Activated CD4-positive, CD25-positive, alpha-beta regulatory T cell treated with anti-CD3 and anti-CD28 coated beads, Interleukin-2, amount 50 U/mL, for 72 hours (primary cell): ENCODE data around the gene OR1C1.
"Not testable (repeated sequence)": the region's sequence is repeated elsewhere in the genome, so short reads cannot be mapped to it uniquely, and the experiment has no call there.

Source experiments
- DNase-seq: peaks from one replicate; pipeline ENCODE4 v3.0.0; 2021

The OR1C1 gene, protein sequence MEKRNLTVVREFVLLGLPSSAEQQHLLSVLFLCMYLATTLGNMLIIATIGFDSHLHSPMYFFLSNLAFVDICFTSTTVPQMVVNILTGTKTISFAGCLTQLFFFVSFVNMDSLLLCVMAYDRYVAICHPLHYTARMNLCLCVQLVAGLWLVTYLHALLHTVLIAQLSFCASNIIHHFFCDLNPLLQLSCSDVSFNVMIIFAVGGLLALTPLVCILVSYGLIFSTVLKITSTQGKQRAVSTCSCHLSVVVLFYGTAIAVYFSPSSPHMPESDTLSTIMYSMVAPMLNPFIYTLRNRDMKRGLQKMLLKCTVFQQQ

DNA sequence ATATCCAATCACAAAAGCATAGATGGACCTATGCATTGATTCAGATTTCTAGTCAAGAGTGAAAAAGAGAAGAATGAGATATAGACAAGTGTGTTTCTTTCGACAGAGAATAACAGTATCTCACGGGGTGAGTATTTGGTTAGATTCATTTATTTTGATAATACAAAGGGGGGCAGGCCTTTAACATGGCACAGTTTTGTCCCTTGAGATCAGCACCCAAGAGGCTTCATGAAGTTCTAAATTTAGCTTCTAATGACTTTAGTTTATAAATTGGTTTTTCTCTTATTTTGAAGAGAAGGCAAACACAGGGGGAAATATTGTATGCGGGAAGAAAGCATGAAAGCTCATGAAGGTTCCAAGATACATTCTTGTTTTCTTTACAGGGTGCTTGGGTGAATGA is at the start of gene OR1C1:
TSS of gene OR1C1 (minus strand) at position 101 of the 400 bp plus-strand sequence. CDS start 2,150 bp downstream, outside the sequence.
- DNase-seq: no peak

DNA sequence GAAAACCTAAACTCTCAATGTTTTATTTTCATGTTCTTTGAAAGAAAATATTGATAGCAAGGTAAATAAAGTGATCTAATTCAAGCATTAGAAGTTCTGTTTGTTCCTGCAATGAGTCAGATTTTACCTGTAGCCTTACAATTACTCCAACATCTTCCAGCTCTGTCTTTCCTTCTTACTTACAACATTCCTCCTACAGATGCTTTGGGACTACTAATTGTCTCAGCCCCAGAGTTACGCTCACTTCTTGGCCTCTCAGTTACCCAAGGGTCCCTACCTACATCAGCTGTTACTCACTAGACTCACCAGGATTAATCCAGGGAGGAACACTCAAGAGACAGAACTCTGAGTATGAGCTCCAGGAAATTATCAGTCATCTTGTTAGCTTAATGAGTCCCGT is 37.2 kb upstream of the OR1C1 start:
- no peak for DNase-seq

DNA sequence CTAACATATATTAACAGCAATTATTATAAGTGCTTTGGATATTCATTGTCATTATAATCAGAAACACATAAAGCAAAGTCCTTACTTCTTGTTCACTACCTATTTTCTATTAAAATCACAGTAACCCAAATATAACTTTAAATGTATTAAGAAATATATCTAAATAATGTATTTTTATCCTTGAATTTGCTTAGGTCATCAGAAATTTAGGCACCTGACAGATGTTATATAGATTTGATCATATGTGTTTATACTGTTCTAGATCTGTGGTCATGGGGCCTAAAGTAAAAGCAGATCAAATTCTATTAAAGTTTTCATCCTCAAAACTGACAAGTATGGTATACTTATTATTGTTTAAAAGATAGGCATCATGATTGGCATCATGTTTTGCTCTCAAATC is 9.2 kb upstream of the OR1C1 start:
- DNase-seq: no peak

DNA sequence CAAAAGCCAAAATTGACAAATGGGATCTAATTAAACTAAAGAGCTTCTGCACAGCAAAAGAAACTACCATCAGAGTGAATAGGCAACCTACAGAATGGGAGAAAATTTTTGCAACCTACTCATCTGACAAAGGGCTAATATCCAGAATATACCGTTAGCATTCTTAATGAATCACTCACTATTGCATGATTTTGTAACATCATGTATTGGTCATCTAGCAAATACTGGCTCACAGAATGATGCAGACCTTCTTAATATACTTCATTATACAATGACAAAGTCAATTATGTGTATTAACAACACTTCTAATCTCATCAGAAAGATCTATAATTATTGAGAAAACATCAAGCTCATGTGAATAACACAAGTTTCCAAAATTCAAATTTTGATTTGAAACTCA is 6.0 kb downstream of the OR1C1 start:
- not testable (repeated sequence) for DNase-seq

DNA sequence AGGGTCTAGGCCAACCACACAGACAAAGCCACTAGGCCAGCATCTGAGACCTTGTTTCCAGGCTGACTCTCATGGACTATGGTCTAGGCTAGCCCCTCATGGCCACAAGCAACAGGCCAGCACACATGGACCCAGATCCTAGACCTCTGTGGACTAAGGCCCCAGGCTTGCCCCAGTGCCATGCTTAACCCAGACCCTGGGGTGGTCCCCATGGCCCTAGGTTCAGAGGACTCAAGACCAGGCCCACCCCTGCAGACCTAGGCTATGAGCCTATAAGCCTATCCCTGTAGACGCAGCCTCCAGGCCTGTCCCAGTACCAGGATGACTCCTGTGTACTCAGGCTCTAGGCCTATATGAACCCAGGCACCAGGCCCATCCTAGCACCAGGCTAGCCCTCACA is 10.5 kb downstream of the OR1C1 start:
- DNase-seq: no peak

DNA sequence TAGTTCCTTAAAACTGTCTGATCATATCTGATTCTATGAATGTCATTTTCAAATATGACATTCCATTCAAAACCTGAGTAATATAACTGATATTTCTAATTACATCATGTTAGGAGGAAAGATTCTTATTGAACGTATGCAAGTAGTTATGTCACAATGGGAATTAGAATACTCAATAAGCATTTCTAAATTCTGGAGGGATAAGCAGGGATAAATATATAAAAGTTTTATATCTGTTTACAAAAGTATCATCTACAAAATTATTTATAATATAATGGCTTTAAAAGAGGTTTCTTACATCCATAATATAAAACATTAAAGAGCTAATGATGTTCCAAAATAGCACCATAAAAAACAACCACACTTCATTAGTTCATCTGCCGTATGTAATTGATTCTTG is 12.3 kb downstream of the OR1C1 start, which contains the start of gene OR14A2:
TSS of gene OR14A2 (minus strand) at position 101 of the 400 bp plus-strand sequence.
- DNase-seq: no peak

DNA sequence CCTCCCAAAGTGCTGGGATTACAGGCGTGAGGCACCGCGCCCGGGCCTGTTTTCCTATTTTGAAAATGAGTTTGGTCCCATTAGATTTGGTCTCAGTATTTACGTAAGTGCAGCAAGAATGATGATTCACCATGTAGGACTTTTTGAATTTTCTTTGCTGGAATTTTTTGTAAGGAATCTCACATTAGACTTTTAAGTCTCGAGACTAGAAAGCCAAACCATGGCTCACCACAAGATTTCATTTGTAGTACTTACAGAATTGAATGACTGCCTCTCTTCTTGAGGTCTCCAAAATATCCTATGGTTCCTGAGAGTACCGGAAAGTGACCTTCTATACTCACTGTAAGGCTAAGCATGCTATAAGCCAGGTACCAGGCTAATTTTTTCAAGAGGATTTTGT is 12.7 kb downstream of the OR1C1 start:
- DNase-seq: no peak

DNA sequence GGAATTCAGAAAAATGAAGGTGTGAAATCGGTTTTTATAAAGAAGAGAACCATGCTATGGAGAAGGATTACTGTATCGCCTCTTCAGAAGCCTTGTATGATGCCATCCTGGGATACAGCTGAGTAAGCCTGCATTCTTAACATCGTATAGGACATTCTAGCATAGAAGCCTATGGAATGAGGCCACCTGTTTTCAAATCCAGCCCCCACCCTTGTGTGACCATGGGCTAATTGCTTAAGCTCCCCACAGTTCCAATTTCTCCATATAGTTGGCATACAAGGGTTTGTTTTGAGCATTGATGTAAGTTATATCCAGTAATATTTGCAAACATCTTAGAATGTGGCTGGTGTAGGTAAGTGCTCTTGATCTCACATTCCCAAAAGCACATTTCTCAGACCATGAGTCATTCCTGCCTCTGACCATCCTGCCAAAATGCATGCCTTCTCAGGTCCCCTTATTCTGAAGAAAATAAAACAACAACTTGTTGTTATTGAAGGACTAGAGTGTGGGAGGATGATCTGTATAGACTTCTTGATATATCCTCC is 13.9 kb downstream of the OR1C1 start:
- DNase-seq: no peak

DNA sequence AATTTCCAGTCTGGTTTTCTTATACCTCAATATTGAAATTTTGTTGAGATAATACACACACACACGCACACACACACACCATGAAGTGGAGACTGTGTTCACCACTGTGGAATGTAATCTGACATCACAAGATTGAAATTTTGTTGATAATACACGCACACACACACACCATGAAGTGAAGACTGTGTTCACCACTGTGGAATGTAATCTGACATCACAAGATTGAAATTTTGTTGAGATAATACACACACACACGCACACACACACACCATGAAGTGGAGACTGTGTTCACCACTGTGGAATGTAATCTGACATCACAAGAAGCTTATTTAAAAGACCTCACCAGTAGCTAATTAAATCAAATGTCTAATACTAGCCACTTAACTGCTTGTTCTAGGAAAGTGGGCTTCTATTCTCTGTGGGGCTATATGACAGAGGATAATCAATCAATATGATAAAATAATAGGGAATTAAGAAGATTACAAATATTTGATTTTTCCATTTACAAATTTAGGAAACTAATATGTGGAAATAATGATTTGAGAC is 18.1 kb downstream of the OR1C1 start:
- DNase-seq: not testable (repeated sequence)

DNA sequence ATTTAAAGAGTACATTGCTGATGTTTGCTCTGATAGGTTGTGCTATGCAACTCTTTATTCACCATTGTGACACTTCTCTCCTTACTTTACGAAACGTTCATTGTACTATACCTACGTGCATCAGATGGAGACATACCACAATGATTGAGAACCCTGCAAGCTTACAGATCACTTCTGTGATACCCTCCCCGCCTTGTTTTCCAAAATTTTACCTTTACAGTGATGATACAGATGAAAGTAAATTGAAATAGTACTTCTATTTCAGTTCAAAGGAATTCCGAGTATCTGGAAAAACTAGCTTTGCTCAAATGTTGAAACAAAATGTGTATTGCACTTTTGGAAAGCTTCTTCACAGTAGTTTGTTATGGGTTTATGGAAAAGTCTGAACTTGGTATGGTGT is 18.6 kb downstream of the OR1C1 start:
- no peak for DNase-seq

DNA sequence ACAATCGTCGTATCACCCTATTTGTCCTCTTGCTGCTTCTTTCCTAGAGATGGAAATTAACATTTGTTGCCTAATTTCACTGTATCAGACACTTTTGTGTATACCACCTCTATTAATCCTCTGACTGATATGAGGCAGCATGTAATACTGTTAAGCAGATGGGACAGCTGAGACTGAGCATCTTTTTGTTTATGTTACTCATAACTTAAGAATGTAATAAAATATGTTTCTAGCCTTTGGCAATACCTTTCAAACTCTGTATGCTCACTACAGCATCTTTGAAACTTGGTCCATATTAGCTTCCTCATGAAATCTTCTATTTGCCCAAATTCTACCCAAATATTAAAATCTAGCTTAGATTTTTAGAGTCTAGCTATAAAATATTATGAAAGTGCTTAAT is 19.6 kb downstream of the OR1C1 start:
- DNase-seq: no peak

DNA sequence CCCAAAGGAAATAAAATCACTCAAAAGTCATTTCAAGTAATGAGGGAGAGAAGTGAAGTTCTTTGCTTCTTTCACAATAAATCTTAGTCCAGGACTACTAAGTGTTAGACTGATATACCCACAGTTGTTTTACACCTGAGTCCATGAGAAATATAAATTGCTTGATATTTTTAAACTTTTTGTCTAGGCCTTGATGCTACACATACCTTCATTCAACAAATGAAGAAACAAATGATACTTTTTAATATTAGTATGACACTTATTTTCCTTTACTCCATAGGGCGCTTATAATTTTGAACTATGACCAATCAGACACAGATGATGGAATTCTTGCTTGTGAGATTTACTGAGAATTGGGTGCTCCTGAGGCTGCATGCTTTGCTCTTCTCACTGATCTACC is 22.0 kb downstream of the OR1C1 start, which contains the start of gene OR14K1:
TSS of gene OR14K1 (plus strand) at position 301 of the 400 bp plus-strand sequence. CDS start at position 301, 0 bp downstream.
- no peak for DNase-seq

DNA sequence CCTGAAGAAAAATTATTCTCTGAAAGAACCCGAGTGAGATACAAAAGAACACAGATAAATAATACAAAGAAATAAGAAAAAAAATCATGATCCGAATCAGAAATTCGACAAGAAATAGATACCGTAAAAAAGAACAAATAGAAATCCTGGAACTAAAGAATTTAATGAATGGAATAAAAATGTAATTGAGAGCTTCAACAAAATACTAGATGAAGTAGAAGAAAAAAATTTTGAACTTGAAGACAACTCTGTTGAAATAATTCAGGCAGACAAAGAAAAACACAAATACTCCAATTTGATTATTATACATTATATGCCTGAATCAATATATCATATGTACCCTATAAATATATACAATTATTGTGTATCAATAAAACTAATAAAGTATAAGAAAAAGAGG is 39.1 kb downstream of the OR1C1 start:
- no peak for DNase-seq

DNA sequence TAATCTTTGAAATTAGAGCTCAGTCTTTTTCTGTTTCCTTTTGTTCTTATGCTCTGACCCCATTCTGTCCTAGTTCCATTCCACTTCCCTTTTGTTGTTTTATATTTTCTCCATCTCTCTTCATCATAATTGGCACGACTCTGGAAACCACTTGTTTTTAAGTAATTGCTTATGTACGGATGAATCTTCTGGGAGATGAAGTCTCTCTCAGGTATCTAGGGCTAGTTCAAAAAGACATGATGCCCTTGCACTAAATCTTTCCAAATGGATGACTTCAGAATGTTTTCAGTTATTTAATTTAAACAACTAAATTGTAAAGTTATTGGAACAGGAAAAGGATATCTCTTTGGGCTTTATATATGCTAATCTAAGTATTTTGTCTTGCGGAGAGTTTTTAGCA is 43.8 kb downstream of the OR1C1 start, which contains the start of gene OR6F1:
TSS of gene OR6F1 (minus strand) at position 101 of the 400 bp plus-strand sequence. CDS start 3,891 bp downstream, outside the sequence.
- DNase-seq: no peak

DNA sequence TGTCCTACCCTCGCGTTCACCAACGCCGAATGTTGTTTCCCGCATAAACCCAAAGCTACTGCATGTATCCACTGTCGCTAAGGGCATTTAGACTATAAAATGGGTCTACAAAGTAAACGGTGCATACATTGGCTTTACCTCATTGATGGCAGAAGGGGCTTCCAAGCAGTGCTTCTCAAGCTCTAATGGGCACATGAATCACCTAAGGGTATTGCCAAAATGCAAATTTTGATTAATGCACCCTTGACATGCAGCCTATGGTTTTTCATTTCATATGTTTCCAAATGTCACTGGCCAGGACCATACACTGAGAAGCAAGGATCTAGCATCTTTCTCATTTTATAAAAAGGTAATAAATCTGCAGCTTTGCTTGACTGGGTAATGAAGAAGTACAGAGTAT is 46.6 kb downstream of the OR1C1 start:
- DNase-seq: no peak

DNA sequence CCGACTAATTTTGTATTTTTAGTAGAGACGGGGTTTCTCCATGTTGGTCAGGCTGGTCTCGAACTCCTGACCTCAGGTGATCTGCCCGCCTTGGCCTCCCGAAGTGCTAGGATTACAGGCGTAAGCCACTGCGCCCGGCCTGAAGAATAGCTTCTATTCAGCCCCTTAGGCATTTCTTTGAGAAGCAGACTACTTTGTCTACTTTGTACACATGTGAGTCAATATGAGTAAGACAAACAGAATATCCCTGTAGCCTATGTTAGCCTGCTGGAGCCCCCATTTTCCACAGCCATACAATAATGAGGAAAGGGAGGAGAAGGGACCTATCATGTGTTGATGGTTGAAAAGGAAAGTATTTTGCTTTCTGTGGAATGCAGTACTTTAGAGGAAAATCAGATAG is 49.7 kb downstream of the OR1C1 start:
- DNase-seq: not testable (repeated sequence)
